Measurements from ENCODE around the gene SNAP47.
"Not testable (repeated sequence)": the region's sequence is repeated elsewhere in the genome, so short reads cannot be mapped to it uniquely, and the experiment has no call there.

- not testable (repeated sequence) for TF ChIP-seq CTCF, EZH2phosphoT487 (IDR thresholded peaks at IDR 0.05; ENCODE audit: low read length)
Measured at GRCh38 chr1:227701631-227702030, 33.6 kb upstream of the SNAP47 start.

All from MM.1S (cell line).